KG1 (cell line): ENCODE measurements around the gene CASP4.
"Not testable (repeated sequence)": the region's sequence is repeated elsewhere in the genome, so short reads cannot be mapped to it uniquely, and the experiment has no call there.

Experiments
- DNase-seq: peaks from one replicate; lab custom pipeline; 2025; lab: John Stamatoyannopoulos, UW

The CASP4 gene

GRCh38 chr11:104956528-104956927 is 11.8 kb downstream of the CASP4 start:
- no peak for DNase-seq

GRCh38 chr11:104946907-104947306 is 21.5 kb downstream of the CASP4 start:
- DNase-seq: peak; percentile 37

- DNase-seq: no peak
Measured at GRCh38 chr11:104944076-104944475, 24.3 kb downstream of the CASP4 start.

GRCh38 chr11:104943561-104943960 is 24.8 kb downstream of the CASP4 start:
- no peak for DNase-seq

GRCh38 chr11:104934594-104934993 is 33.8 kb downstream of the CASP4 start:
- DNase-seq: peak; percentile 50

- not testable (repeated sequence) for DNase-seq
Measured at GRCh38 chr11:104934073-104934472, 34.3 kb downstream of the CASP4 start.

GRCh38 chr11:104928811-104929210 is 39.6 kb downstream of the CASP4 start:
- DNase-seq: no peak

GRCh38 chr11:104926771-104927611 is 41.4 kb downstream of the CASP4 start:
- DNase-seq: no peak

- DNase-seq: no peak
Measured at GRCh38 chr11:104925850-104926249, 42.5 kb downstream of the CASP4 start.

GRCh38 chr11:104918113-104918824 is 50.1 kb downstream of the CASP4 start:
- no peak for DNase-seq

GRCh38 chr11:104917271-104918112 is 50.9 kb downstream of the CASP4 start:
- DNase-seq: no peak

- no peak for DNase-seq
Measured at GRCh38 chr11:104916442-104916841, 51.9 kb downstream of the CASP4 start.

- DNase-seq: no peak
Measured at GRCh38 chr11:104912102-104912501, 56.3 kb downstream of the CASP4 start.

GRCh38 chr11:104908186-104908531 is 60.2 kb downstream of the CASP4 start:
- no peak for DNase-seq

- DNase-seq: no peak
Measured at GRCh38 chr11:104907521-104908185, 60.7 kb downstream of the CASP4 start.

GRCh38 chr11:104905271-104905670 is 63.1 kb downstream of the CASP4 start:
- DNase-seq: no peak

- DNase-seq: no peak
Measured at GRCh38 chr11:104899226-104899625, 69.1 kb downstream of the CASP4 start.

GRCh38 chr11:104898685-104899013 is 69.7 kb downstream of the CASP4 start:
- no peak for DNase-seq

GRCh38 chr11:104897891-104898684 is 70.3 kb downstream of the CASP4 start, which contains the start of gene CASP12:
CASP12 (minus strand) TSS chr11:104898460.
- no peak for DNase-seq

- no peak for DNase-seq
Measured at GRCh38 chr11:104895634-104896033, 72.7 kb downstream of the CASP4 start.

GRCh38 chr11:104893876-104894275 is 74.5 kb downstream of the CASP4 start:
- no peak for DNase-seq
